Fibroblast of skin of right biceps (primary cell): Measurements from ENCODE around the gene C1QTNF8.

ENCODE experiments used
- DNase-seq: peaks from one replicate; pipeline ENCODE4 v3.0.0-alpha.2; 2013

C1QTNF8 gene

DNA sequence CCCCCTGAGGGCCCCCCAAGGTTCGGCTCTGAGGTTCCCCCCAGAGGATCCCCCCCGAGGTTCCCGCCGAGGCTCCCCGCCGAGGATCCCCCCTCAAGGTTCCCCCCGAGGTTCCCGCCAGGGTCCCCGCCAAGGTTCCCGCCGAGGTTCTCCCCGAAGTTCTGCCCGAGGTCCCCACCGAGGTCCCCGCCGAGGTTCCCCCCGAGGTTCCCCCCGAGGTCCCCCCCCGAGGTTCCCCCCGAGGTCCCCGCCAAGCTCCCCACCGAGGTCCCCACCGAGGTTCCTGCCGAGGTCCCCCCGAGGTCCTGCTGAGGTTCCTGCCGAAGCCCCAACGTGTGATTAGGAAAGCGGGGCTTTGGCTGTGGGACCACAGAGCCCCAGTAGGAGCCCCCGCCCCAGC lies 55.7 kb downstream of the C1QTNF8 start:
- no peak for DNase-seq

DNA sequence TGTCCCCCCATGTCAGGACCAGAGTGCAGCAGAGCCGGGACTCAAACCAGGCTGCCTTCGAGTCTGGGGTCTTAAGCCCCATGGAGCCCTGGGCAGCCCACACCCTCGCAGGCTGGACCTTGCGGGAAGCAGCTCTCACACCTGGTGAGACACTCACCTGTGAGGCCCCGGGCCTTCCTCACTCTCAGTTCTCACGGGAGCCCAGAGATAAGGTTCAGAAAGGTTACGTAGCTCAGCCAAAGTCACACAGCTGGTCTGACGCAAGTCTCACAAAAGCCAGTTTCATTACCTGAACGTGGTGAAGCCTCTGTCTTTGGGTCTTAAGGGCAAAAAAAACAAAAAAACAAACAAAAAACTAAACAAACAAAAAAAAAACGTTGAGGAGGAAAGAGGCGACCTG lies 56.3 kb downstream of the C1QTNF8 start:
- no peak for DNase-seq

DNA sequence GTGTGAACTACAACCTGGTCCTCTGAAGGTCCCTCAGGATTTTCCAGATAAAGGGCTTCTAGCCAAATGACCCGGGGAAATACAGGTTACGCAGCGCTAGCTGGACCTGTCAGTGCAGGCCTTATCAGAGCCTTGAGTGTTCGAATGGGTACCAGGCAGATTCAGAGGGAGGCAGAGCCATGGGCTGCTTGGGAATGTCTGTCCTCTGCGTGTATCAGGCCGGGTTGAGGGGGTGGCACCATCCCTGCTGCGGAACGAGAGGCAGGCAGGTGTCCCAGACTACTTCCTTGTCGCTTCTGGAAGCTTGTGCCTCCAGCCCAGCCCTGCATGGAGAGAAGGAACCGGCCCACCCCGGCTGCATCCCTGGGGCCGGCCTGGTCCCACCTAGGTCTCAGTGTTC lies 57.1 kb downstream of the C1QTNF8 start:
- no peak for DNase-seq
